Esophagus muscularis mucosa (tissue), 4 donors: Measurements from ENCODE around the gene NDUFAF5. TPM values are rescaled to one million over a fixed set of nuclear protein-coding genes. Genes with fewer than 3 reads are reported as not detected.

Experiments used
- DNase-seq: peaks from one replicate; pipeline ENCODE4 v3.0.0-alpha.2; 2017; ENCODE audit errors: extremely low spot score
- H3K27ac ChIP-seq, 4 donors: fragments of 200-600 bp; sonication (generic); replicated peaks in 1 of 4; 1 replicate in 3 of 4; 2 replicates in 1 of 4; pipeline ENCODE4 v1.5.1; 2016 to 2019; ENCODE audit warnings: mild to moderate bottlenecking in 1 of 4
- H3K27me3 ChIP-seq, 4 donors: fragments of 200-600 bp; sonication (generic); one replicate each; pipeline versions ENCODE4 v1.5.1 to v1.6.0; 2016 to 2019
- H3K36me3 ChIP-seq, 4 donors: fragments of 200-600 bp; sonication (generic); one replicate each; pipeline ENCODE4 v1.5.1; 2016 to 2019
- H3K4me1 ChIP-seq, 4 donors: fragments of 200-600 bp; sonication (generic); one replicate each; pipeline ENCODE4 v1.5.1; 2016 to 2019
- H3K4me3 ChIP-seq, 4 donors: fragments of 200-600 bp; sonication (generic); 1 replicate in 2 of 4; 2 replicates in 2 of 4; pipeline ENCODE4 v1.5.1; 2016 to 2019; ENCODE audit warnings: mild to moderate bottlenecking in 4 of 4, moderate library complexity in 1 of 4
- H3K9me3 ChIP-seq, 4 donors: fragments of 200-600 bp; sonication (generic); 1 replicate in 3 of 4; 2 replicates in 1 of 4; pipeline ENCODE4 v1.5.1; 2016 to 2019
- CTCF ChIP-seq, 3 experiments: fragments of 200-600 bp in 2 of 3; fragments of 450-650 bp in 1 of 3; sonication (generic) in 2 of 3; IDR thresholded peaks; one replicate each; pipeline ENCODE4 v1.5.1; 2017 to 2019; ENCODE audit warnings: antibody characterized with exemption in 3 of 3, mild to moderate bottlenecking in 2 of 3, moderate library complexity in 1 of 3
- EP300 ChIP-seq: sonication (generic); formaldehyde crosslinking; IDR thresholded peaks from one replicate; pipeline ENCODE4 v1.6.1; 2017; ENCODE audit warnings: antibody characterized with exemption
- POLR2A ChIP-seq: fragments of 450-650 bp; IDR thresholded peaks from one replicate; pipeline ENCODE4 v1.6.1; 2017; ENCODE audit warnings: antibody characterized with exemption, moderate library complexity, mild to moderate bottlenecking, low read depth
- POLR2AphosphoS5 ChIP-seq, 2 donors: sonication (generic); formaldehyde crosslinking; IDR thresholded peaks; one replicate each; pipeline ENCODE4 v1.6.1; 2017; ENCODE audit warnings: antibody characterized with exemption in 2 of 2
- WGBS: methylation state at CpG from one replicate; pipeline ENCODE4 v1.1.5; 2018; 5-methylcytosine and 5-hydroxymethylcytosine counted together
- intact Hi-C: fragments of 100-400 bp; cut with DNase I; formaldehyde crosslinking; loops from one replicate; pipeline ENCODE4 v1.15.1; 2023
- total RNA-seq, 4 donors: library from RNA; depleted of rRNA; stranded (reverse); fragments of >200 nt; gene quantifications; one replicate each; pipeline versions ENCODE4 v1.1.0 to v1.2.1, GENCODE V29; 2016

Gene NDUFAF5
- total RNA-seq, 4 donors from 2014 or later, result 11.9 to 23.3 (median 19.1) TPM

GRCh38 chr20:13799974-13800373 lies 15.1 kb downstream of the NDUFAF5 start:
- no peak overlapping the region for H3K4me3 ChIP-seq
- TF ChIP-seq EP300 (no peak), CTCF (IDR thresholded peaks at IDR 0.05) (no peak), POLR2A (no peak), POLR2AphosphoS5 (IDR thresholded peaks at IDR 0.05) (no peak)
- peaks cover 34 to 85% (median 67%) of the 10 kb centered on the region in 4 donors for H3K36me3 ChIP-seq
- H3K9me3 ChIP-seq, result no peaks in the 10 kb centered on the region
- intact Hi-C loops, result no loop called here
- 86% methylated on average over 2 of the region's 2 CpGs for WGBS
- H3K4me1 ChIP-seq, result peaks cover 9 to 25% (median 21%) of the 10 kb centered on the region in 4 donors
- peak overlapping the region; percentile 18 to 56 (median 36) for H3K27ac ChIP-seq
- no peaks in the 10 kb centered on the region for H3K27me3 ChIP-seq
- no peak for DNase-seq

- Histone ChIP-seq H3K4me1 (peaks cover 9 to 25% (median 21%) of the 10 kb centered on the region in 4 donors), H3K27me3 (no peaks in the 10 kb centered on the region), H3K36me3 (peaks cover 27 to 85% (median 63%) of the 10 kb centered on the region in 4 donors), H3K27ac (peak overlapping the region; percentile 18 to 56 (median 36)), H3K4me3 (no peak overlapping the region), H3K9me3 (no peaks in the 10 kb centered on the region)
- intact Hi-C loops, result no loop called here
- DNase-seq, result peak; percentile 97
- 8% methylated on average over 7 of the region's 7 CpGs for WGBS
- TF ChIP-seq CTCF (IDR thresholded peaks at IDR 0.05) (no peak), EP300 (no peak), POLR2AphosphoS5 (IDR thresholded peaks at IDR 0.05) (peak; percentile 76 to 78), POLR2A (no peak)
These were observed 15.9 kb downstream of the NDUFAF5 start for GRCh38 chr20:13800728-13801134.

GRCh38 chr20:13809373-13809772 lies 24.5 kb downstream of the NDUFAF5 start:
- intact Hi-C loops, result no loop called here
- H3K36me3 ChIP-seq, result peaks cover 43 to 100% (median 84%) of the 10 kb centered on the region in 4 donors

GRCh38 chr20:13809855-13810254 lies 25.0 kb downstream of the NDUFAF5 start:
- intact Hi-C loops, result no loop called here
- 93% methylated on average over 3 of the region's 3 CpGs for WGBS

More at GRCh38 chr20:13809373-13809772, 24.5 kb downstream of the NDUFAF5 start:
- Histone ChIP-seq H3K4me1 (no peaks in the 10 kb centered on the region), H3K9me3 (no peaks in the 10 kb centered on the region), H3K27ac (no peak overlapping the region), H3K27me3 (no peaks in the 10 kb centered on the region), H3K4me3 (no peak overlapping the region)
- TF ChIP-seq CTCF (IDR thresholded peaks at IDR 0.05), result no peak
- TF ChIP-seq EP300, result no peak
- no peak for TF ChIP-seq POLR2AphosphoS5 (IDR thresholded peaks at IDR 0.05)
- TF ChIP-seq POLR2A, result no peak
- no peak for DNase-seq
- WGBS, result 89% methylated on average over 2 of the region's 2 CpGs

More at GRCh38 chr20:13809855-13810254, 25.0 kb downstream of the NDUFAF5 start:
- Histone ChIP-seq H3K4me1 (no peaks in the 10 kb centered on the region), H3K27me3 (no peaks in the 10 kb centered on the region), H3K4me3 (no peak overlapping the region), H3K27ac (no peak overlapping the region), H3K9me3 (no peaks in the 10 kb centered on the region), H3K36me3 (peaks cover 46 to 100% (median 87%) of the 10 kb centered on the region in 4 donors)
- no peak for DNase-seq
- no peak for TF ChIP-seq CTCF (IDR thresholded peaks at IDR 0.05)
- TF ChIP-seq POLR2AphosphoS5 (IDR thresholded peaks at IDR 0.05), result no peak
- no peak for TF ChIP-seq POLR2A
- TF ChIP-seq EP300, result no peak
